GM12864 (cell line): ENCODE data around the gene EMILIN2.

Experiments used
- DNase-seq: peaks from one replicate; pipeline ENCODE4 v3.0.0-alpha.2; 2011; ENCODE audit warnings: low read depth
- H3K4me3 ChIP-seq: 2 replicates; pipeline ENCODE4 v1.5.1; 2011; ENCODE audit warnings: mild to moderate bottlenecking, low read depth, low read length, control low read depth
- TF ChIP-seq, protein P1 (sequence below): IDR thresholded peaks from 2 replicates; pipeline ENCODE4 v1.5.1; 2011; ENCODE audit warnings: low read depth, mild to moderate bottlenecking, moderate library complexity, low read length, control low read depth, inconsistent platforms; ENCODE audit errors: missing control alignments

The EMILIN2 gene

DNA sequence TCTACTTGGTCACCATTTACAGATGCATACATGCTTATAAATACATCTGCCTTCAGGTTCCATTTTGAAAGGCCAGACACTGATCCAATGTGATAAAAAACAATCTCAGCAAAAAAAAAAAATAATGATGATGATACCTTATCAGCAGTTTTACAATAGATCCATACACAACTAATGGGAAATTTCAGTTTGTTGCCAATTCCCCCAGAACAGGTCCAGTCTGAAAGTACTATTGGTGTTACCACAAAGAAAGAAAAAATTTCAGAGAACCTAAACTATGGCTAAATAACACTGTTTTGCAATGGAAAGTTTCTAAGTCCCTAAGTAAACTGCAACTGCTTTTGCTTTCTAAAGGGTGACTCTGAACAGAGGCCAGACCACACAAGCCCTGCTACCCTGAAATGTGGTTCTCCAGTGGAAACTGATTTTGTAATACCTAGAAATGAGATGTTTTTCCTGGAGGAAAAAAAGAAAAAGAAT is 112.1 kb downstream of the EMILIN2 start:
- TF ChIP-seq, protein P1, sequence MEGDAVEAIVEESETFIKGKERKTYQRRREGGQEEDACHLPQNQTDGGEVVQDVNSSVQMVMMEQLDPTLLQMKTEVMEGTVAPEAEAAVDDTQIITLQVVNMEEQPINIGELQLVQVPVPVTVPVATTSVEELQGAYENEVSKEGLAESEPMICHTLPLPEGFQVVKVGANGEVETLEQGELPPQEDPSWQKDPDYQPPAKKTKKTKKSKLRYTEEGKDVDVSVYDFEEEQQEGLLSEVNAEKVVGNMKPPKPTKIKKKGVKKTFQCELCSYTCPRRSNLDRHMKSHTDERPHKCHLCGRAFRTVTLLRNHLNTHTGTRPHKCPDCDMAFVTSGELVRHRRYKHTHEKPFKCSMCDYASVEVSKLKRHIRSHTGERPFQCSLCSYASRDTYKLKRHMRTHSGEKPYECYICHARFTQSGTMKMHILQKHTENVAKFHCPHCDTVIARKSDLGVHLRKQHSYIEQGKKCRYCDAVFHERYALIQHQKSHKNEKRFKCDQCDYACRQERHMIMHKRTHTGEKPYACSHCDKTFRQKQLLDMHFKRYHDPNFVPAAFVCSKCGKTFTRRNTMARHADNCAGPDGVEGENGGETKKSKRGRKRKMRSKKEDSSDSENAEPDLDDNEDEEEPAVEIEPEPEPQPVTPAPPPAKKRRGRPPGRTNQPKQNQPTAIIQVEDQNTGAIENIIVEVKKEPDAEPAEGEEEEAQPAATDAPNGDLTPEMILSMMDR = no peak
- no peak for DNase-seq
- H3K4me3 ChIP-seq = no peak overlapping the region; the same call in 1 of the 2 replicates

DNA sequence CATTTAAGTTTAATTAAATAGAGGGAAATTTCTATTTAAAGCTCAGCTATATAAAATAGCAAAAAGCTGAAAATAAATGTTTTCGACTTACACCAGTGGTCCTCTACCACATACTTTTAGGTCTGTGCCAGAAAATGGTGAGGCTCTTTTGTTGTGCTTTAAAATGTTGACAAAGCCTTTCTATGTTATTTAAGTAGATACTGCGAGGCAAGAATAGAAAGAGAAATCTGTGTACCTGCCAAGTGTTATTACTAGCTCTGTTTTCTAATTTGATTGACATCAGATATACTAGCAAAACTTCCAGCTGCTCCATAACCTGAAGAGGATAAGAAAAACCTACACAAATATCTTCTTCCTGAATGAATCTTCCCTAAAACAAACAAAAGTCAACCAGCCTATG is 112.5 kb downstream of the EMILIN2 start:
- TF ChIP-seq, protein P1 = no peak
- no peak overlapping the region for H3K4me3 ChIP-seq
- no peak for DNase-seq

DNA sequence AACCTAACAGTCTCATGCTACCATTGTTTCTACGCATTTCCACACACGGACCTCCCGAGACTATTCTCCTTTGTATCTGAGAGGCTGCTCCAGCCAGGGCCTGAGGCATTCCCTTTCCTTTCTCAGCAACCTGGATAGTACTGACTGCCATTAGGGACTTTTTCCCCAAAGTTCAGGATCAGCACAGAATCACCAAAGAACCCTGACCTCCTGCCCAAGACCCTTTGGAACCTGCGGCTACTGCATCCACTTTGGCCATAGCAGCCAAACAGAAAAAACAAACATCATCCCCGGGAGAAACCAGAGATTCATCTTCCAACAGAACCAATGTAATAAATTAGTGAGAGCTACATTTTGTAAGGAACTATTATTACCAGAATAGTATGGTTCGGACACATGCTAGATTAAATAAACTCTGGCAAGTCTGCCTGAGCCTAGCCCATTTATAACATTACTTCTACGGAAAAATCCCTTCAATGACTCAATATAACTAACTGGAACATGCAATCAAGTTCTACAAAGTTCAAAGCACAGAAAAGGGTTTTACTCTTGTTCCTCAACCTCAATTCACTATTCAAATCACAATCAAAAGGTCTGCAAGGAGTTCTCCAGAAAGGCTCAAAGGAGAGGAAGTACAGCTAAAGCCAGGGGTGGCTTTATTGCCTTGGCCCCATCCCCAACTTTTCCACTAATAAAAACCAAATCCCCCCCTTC is 114.3 kb downstream of the EMILIN2 start:
- TF ChIP-seq, protein P1 = no peak
- no peak for DNase-seq
- H3K4me3 ChIP-seq = peak overlapping the region; percentile 17; the same call in 1 of the 2 replicates

DNA sequence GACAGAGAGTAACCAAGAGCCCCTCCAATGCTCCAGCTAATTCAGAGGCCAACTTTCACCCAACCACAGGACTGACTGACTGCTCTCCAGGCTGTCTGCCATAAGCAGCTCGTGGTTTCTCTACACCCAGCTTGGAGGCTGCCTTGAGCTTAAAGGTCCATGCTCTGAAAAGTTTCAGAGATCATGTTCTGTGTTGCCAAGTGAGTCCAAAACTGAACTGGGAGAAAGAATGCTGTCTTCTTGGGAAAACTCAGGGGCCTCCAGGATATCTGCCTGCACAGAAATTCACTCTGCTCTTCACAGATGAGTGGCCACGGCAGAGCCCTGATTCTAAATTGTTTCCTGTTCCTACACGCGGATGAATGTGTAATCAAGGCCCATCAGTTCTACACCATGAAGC is 115.0 kb downstream of the EMILIN2 start:
- H3K4me3 ChIP-seq = peak overlapping the region; percentile 12; the same call in 1 of the 2 replicates
- DNase-seq = no peak
- TF ChIP-seq, protein P1 = no peak

DNA sequence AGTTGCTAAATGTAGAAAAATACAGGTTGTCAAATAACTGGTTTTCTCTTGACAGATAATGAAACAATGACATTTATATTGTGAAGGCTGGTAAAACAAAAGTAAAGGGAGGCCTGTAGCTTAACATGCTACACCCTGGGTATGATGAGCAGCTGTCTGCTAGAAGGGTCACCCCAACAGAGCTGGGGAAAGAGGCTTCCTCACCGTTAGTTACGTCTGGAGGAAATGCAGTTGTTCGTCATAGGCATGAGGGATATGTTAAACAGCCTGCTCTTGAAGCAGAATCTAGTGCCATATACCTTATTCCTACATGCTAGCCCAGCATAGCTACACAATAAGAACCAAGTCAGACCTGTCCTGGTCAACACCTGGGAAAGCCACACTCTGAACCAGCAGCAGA is 116.2 kb downstream of the EMILIN2 start:
- H3K4me3 ChIP-seq = no peak overlapping the region; the same call in 1 of the 2 replicates
- DNase-seq = no peak
- TF ChIP-seq, protein P1 = no peak

DNA sequence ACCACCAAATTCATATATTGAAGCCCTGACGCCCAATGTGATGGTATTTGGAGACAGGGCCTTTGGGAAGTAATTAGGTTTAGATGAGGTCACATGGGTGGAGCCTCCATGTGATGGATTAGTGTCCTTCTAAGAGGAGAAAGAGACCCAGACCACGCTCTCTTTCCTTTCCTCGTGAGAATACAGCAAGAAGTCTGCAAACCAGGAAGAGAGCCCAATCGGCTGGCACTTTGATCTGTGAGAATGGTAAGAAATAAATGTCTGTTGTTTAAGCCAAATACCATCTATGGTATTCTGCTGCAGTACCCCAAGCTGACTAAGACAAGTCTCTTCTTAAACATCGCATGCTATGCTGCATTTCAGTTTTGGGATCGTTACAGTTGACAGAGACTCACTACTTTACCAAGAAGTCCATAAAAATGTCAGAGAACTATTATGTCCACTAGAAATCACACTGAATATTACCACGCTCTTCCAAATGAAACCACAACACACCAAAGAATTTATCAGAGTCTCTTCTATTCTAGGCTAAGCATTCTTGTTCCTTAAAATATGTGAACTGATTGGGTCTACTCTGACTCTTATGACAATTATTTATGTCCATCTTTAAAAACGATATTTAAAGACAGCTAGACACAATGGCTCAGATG is 117.7 kb downstream of the EMILIN2 start:
- H3K4me3 ChIP-seq = no peak overlapping the region
- TF ChIP-seq, protein P1 = no peak
- no peak for DNase-seq
